ENCODE measurements around the gene ANGEL2. TPM values are rescaled to one million over a fixed set of nuclear protein-coding genes. Genes with fewer than 3 reads are reported as not detected.

ANGEL2 gene
- total and polyA plus RNA-seq, 2 of the 4 experiments (the other 2 are of a cell fraction) = 13.4 to 44.1 TPM

DNA sequence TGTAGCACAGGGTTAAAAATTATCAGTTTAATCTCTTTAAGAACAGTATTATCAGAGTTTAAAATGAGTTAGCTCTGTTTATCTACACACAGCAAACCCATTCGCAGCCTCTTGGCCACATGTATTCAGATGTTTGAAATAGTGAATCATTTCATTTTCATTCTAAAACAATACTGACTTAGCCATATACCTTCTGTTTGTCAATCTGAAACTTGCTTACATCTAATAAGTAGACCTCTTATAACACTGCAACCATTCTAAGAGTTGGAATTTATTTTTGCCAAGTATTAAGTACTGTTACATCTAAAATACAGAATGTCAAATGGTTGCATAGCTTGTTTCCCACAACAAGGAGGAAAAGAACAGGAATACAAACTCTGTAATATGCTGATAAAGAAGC lies 25.4 kb downstream of the ANGEL2 start:
- Histone ChIP-seq H2BK15ac (ENCODE audit: low read depth, low read length) (no peak overlapping the region), H3K4me2 (ENCODE audit: low read depth, low read length) (no peak overlapping the region), H3K23ac (ENCODE audit: low read depth, low read length) (no peak overlapping the region), H4K20me1 (ENCODE audit: insufficient read depth, low read length) (no peaks in the 10 kb centered on the region), H3K9me1 (ENCODE audit: insufficient read depth, low read length) (no peaks in the 10 kb centered on the region), H3K27me3 (ENCODE audit: control insufficient read depth, insufficient read depth, low read length) (no peaks in the 10 kb centered on the region), H3K79me1 (ENCODE audit: low read depth in 1 of 2, low read length in 2 of 2) (no peaks in the 10 kb centered on the region), H3K14ac (replicated peaks; ENCODE audit: low read depth, low read length) (no peak overlapping the region), H2BK120ac (ENCODE audit: low read depth, low read length) (no peak overlapping the region), H3K9ac (ENCODE audit: low read depth, low read length) (no peak overlapping the region), H4K8ac (ENCODE audit: low read depth in 2 of 2, low read length in 2 of 2) (no peak overlapping the region), H2AK5ac (ENCODE audit: low read depth, low read length) (no peak overlapping the region), H3K18ac (ENCODE audit: low read depth, low read length) (no peak overlapping the region), H3K56ac (ENCODE audit: extremely low read depth, insufficient read depth, low read length) (no peak overlapping the region), H3K4ac (ENCODE audit: low read depth, low read length) (no peak overlapping the region), H4K91ac (ENCODE audit: insufficient read depth, low read depth, low read length) (no peak overlapping the region), H3K27ac (ENCODE audit: insufficient read depth, low read length) (no peak overlapping the region), H3K4me3 (ENCODE audit: insufficient read depth, low read depth, low read length) (no peak overlapping the region), H2AFZ (replicated peaks; ENCODE audit: low read length, poor library complexity) (no peak overlapping the region), H3K4me1 (ENCODE audit: control insufficient read depth, insufficient read depth, low read length) (peaks cover 6% of the 10 kb centered on the region), H3K9me3 (ENCODE audit: control insufficient read depth, insufficient read depth, low read length) (no peaks in the 10 kb centered on the region), H2BK20ac (ENCODE audit: low read depth, low read length) (no peak overlapping the region), H2AK9ac (replicated peaks; ENCODE audit: low read depth, low read length, poor library complexity) (no peak overlapping the region), H2BK5ac (ENCODE audit: low read depth, low read length, poor library complexity, severe bottlenecking) (no peak overlapping the region), H4K5ac (ENCODE audit: low read depth, low read length) (no peak overlapping the region), H3K36me3 (ENCODE audit: control insufficient read depth, insufficient read depth, low read length) (peaks cover 4% of the 10 kb centered on the region; the same call in 1 of the 2 replicates)
- no CpG with 5 or more reads among the region's 1 CpG for WGBS, 2 experiments (ENCODE audit: extremely low coverage in 2 of 2, insufficient read length in 1 of 2)
- in situ Hi-C loops (cut with MboI; ENCODE audit: low sequenced_read_pairs) (loop anchor here (10.0 to 25.0 kb wide), 2 partner anchors 175 to 328 kb away; no protein-coding TSS in a partner anchor), intact Hi-C loops (cut with micrococcal nuclease) (loop anchor here (10.0 kb wide), 1 partner anchor 375 kb away; no protein-coding TSS in a partner anchor), dilution Hi-C loops (cut with HindIII; ENCODE audit: low sequenced_read_pairs, unreplicated experiment) (no loop called here)
- ChIA-PET POLR2A (ENCODE audit: unreplicated experiment) (interaction anchor here (0.5 kb wide), 1 partner anchor 204 kb away, joined by 6 read pairs; no protein-coding TSS in a partner anchor), CTCF (interaction anchor here (0.6 kb wide), 1 partner anchor 13 kb away, joined by 7 read pairs; no protein-coding TSS in a partner anchor)
- TF ChIP-seq, protein P1, sequence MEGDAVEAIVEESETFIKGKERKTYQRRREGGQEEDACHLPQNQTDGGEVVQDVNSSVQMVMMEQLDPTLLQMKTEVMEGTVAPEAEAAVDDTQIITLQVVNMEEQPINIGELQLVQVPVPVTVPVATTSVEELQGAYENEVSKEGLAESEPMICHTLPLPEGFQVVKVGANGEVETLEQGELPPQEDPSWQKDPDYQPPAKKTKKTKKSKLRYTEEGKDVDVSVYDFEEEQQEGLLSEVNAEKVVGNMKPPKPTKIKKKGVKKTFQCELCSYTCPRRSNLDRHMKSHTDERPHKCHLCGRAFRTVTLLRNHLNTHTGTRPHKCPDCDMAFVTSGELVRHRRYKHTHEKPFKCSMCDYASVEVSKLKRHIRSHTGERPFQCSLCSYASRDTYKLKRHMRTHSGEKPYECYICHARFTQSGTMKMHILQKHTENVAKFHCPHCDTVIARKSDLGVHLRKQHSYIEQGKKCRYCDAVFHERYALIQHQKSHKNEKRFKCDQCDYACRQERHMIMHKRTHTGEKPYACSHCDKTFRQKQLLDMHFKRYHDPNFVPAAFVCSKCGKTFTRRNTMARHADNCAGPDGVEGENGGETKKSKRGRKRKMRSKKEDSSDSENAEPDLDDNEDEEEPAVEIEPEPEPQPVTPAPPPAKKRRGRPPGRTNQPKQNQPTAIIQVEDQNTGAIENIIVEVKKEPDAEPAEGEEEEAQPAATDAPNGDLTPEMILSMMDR (conservative IDR thresholded peaks at IDR 0.05; ENCODE audit: low read depth, low read length) = no peak
- TF ChIP-seq RFX5 (IDR thresholded peaks at IDR 0.05; ENCODE audit: low read depth, low read length) (no peak), CHD1 (IDR thresholded peaks at IDR 0.05; ENCODE audit: low read depth, low read length) (no peak), POLR2A (IDR thresholded peaks at IDR 0.05; ENCODE audit: low read depth, low read length) (no peak)
- no TSS peak for BruUV-seq (replicated peaks)
- ATAC-seq (ENCODE audit: low read depth) (no peak), DNase-seq (no peak)
